Body of pancreas (tissue), 4 donors: ENCODE data around the gene SBNO2. TPM values are rescaled to one million over a fixed set of nuclear protein-coding genes. Genes with fewer than 3 reads are reported as not detected.
"Not testable (repeated sequence)": the region's sequence is repeated elsewhere in the genome, so short reads cannot be mapped to it uniquely, and the experiment has no call there.

ENCODE experiments used
- ATAC-seq: fragments of 150-250 bp; one replicate; pipeline ENCODE4 v1.9.1; 2016
- DNase-seq, 4 donors: peaks; one replicate each; pipeline ENCODE4 v3.0.0-alpha.2; 2019
- H3K27ac ChIP-seq, 4 donors: fragments of 200-600 bp; sonication (generic); 1 replicate in 3 of 4; 2 replicates in 1 of 4; pipeline versions ENCODE4 v1.5.1 to v1.6.1; 2016 to 2019; ENCODE audit warnings: mild to moderate bottlenecking in 1 of 4, mixed read lengths in 1 of 4, moderate library complexity in 1 of 4
- H3K27me3 ChIP-seq, 2 donors: fragments of 200-600 bp; sonication (generic); one replicate each; pipeline ENCODE4 v1.6.0; 2016; ENCODE audit warnings: mild to moderate bottlenecking in 1 of 2
- H3K36me3 ChIP-seq, 2 donors: fragments of 200-600 bp; sonication (generic); replicated peaks in 1 of 2; 2 replicates each; pipeline ENCODE4 v1.5.1; 2016; ENCODE audit warnings: low read depth in 2 of 2; ENCODE audit not compliant: insufficient read depth in 1 of 2
- H3K4me1 ChIP-seq: fragments of 200-600 bp; sonication (generic); one replicate; pipeline ENCODE4 v1.6.0; 2016
- H3K4me3 ChIP-seq, 2 donors: fragments of 200-600 bp; sonication (generic); 1 replicate in 1 of 2; 2 replicates in 1 of 2; pipeline ENCODE4 v1.5.1; 2016 to 2019
- H3K9me3 ChIP-seq, 3 donors: fragments of 200-600 bp; sonication (generic); 1 replicate in 2 of 3; 2 replicates in 1 of 3; pipeline ENCODE4 v1.5.1; 2016
- CTCF ChIP-seq, 7 experiments: fragments of 450-650 bp in 4 of 7; fragments of 200-600 bp in 3 of 7; sonication (generic) in 3 of 7; IDR thresholded peaks; one replicate each; pipeline ENCODE4 v1.5.1; 2016 to 2019; ENCODE audit warnings: antibody characterized with exemption in 7 of 7
- POLR2A ChIP-seq, 3 donors: fragments of 450-650 bp; IDR thresholded peaks; one replicate each; pipeline ENCODE4 v1.6.1; 2016; ENCODE audit warnings: antibody characterized with exemption in 3 of 3, mild to moderate bottlenecking in 2 of 3
- WGBS, 2 donors: methylation state at CpG; one replicate each; pipeline ENCODE4 v1.1.5; 2017; 5-methylcytosine and 5-hydroxymethylcytosine counted together
- intact Hi-C: fragments of 100-400 bp; cut with DNase I; formaldehyde crosslinking; loops from one replicate; pipeline ENCODE4 v1.15.1; 2023
- total RNA-seq, 2 donors: library from RNA; depleted of rRNA; stranded (reverse); fragments of >200 nt; gene quantifications; one replicate each; pipeline ENCODE4 v1.1.0, GENCODE V29; 2016

The SBNO2 gene
- total RNA-seq, 2 donors from 2014 or later, result 14.0 to 30.7 TPM

- Histone ChIP-seq H3K36me3 (no peaks in the 10 kb centered on the region), H3K4me1 (peaks cover 54% of the 10 kb centered on the region), H3K27me3 (no peaks in the 10 kb centered on the region), H3K4me3 (peak overlapping the region; percentile 54 to 79), H3K27ac (peak overlapping the region; percentile 68 to 90 (median 78)), H3K9me3 (no peaks in the 10 kb centered on the region)
- TF ChIP-seq CTCF (IDR thresholded peaks at IDR 0.05) (no peak), POLR2A (IDR thresholded peaks at IDR 0.05) (no peak)
- 1% methylated on average over 19 to 38 of the region's 78 CpGs for WGBS, 2 donors
- intact Hi-C loops, result no loop called here
- DNase-seq (peak in 1 of 4 donors; percentile 22), ATAC-seq (no peak)
Measured at GRCh38 chr19:1206150-1206863, 32.2 kb upstream of the SBNO2 start.

- Histone ChIP-seq H3K36me3 (no peaks in the 10 kb centered on the region), H3K27ac (peak within 1 kb of the TSS; percentile 55 to 90 (median 78)), H3K9me3 (no peaks in the 10 kb centered on the region), H3K27me3 (no peaks in the 10 kb centered on the region), H3K4me3 (peak within 1 kb of the TSS; percentile 54 to 79), H3K4me1 (peaks cover 45% of the 10 kb centered on the region)
- TF ChIP-seq POLR2A (IDR thresholded peaks at IDR 0.05) (peak; percentile 34 to 62 (median 39)), CTCF (IDR thresholded peaks at IDR 0.05) (no peak)
- WGBS, 2 donors, result 3 to 8% methylated on average over 39 to 103 of the region's 114 CpGs
- DNase-seq, result peak; percentile 98 to 99 (median 98)
- intact Hi-C loops, result no loop called here
- ATAC-seq, result peak; percentile 93
Measured at GRCh38 chr19:1205114-1206099, 31.3 kb upstream of the SBNO2 start, which contains the start of gene STK11. TSS of gene STK11 (plus strand) at chr19:1205778. CDS start at chr19:1206914, 1,136 bp downstream.

DNA sequence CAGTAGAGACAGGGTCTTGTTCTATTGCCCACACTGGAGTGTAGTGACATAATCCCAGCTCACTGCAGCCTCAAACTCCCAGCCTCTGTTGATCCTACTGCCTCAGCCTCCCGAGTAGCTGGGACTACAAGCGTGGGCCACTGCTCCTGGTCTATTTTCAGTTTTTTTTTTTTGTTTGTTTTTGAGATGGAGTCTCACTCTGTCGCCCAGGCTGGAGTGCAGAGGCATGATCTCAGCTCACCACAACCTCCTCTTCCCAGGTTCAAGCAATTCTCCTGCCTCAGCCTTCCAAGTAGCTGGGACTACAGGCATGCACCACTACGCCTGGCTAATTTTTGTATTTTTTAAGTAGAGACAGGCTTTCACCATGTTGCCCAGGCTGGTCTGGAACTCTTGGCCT lies 26.5 kb upstream of the SBNO2 start:
- intact Hi-C loops, ATAC-seq, DNase-seq, H3K4me1 ChIP-seq, H3K4me3 ChIP-seq, H3K36me3 ChIP-seq, H3K9me3 ChIP-seq, H3K27ac ChIP-seq, H3K27me3 ChIP-seq: not testable (repeated sequence)
- whole genome bisulfite sequencing, 2 donors, result 78 to 90% methylated on average over 4 of the region's 4 CpGs

DNA sequence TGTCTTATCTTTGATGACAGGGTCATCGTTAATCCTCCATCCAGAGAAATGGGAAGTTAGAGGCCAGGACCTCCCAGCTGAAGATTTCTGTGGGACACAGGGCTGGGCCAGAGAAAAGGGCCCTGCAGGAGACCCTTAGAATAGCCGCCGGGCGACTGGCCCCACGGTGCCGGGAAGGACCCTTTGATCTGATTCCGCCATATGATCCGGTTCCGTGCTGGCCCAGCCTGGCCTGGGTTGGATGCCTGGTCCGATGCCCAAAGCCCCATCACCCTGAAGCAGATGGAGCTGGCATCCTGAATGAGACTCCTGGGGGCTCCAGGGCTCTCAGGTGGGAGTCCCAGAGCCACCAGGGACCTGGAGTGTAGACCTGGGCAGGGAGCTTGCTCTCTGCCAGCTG lies 25.5 kb upstream of the SBNO2 start:
- TF ChIP-seq CTCF (IDR thresholded peaks at IDR 0.05) (no peak), POLR2A (IDR thresholded peaks at IDR 0.05) (no peak)
- Histone ChIP-seq H3K4me3 (no peak overlapping the region), H3K9me3 (no peaks in the 10 kb centered on the region), H3K36me3 (no peaks in the 10 kb centered on the region), H3K27ac (no peak overlapping the region), H3K27me3 (no peaks in the 10 kb centered on the region), H3K4me1 (no peaks in the 10 kb centered on the region)
- 89 to 91% methylated on average over 3 to 10 of the region's 10 CpGs for WGBS, 2 donors
- ATAC-seq (no peak), DNase-seq (no peak)
- intact Hi-C loops, result no loop called here

- H3K36me3 ChIP-seq, result no peaks in the 10 kb centered on the region
- TF ChIP-seq CTCF (IDR thresholded peaks at IDR 0.05), result no peak
- TF ChIP-seq POLR2A (IDR thresholded peaks at IDR 0.05), result no peak
- intact Hi-C loops, result no loop called here
- H3K4me1 ChIP-seq, result no peaks in the 10 kb centered on the region
- H3K27me3 ChIP-seq, result no peaks in the 10 kb centered on the region
- DNase-seq (no peak), ATAC-seq (no peak)
- 77 to 78% methylated on average over 4 to 9 of the region's 9 CpGs for WGBS, 2 donors
- H3K4me3 ChIP-seq, result no peak overlapping the region
- H3K9me3 ChIP-seq, result no peaks in the 10 kb centered on the region
- H3K27ac ChIP-seq, result no peak overlapping the region
Measured at GRCh38 chr19:1189419-1189818, 15.4 kb upstream of the SBNO2 start.
